GM12873 (cell line): Measurements from ENCODE around the gene PHACTR4.

Experiments used
- TF ChIP-seq, protein P1 (sequence below): IDR thresholded peaks from 2 replicates; pipeline ENCODE4 v1.5.1; 2012; ENCODE audit warnings: low read depth, mild to moderate bottlenecking, moderate library complexity, low read length, control low read depth; ENCODE audit not compliant: insufficient read depth; ENCODE audit errors: missing control alignments

PHACTR4 gene

DNA sequence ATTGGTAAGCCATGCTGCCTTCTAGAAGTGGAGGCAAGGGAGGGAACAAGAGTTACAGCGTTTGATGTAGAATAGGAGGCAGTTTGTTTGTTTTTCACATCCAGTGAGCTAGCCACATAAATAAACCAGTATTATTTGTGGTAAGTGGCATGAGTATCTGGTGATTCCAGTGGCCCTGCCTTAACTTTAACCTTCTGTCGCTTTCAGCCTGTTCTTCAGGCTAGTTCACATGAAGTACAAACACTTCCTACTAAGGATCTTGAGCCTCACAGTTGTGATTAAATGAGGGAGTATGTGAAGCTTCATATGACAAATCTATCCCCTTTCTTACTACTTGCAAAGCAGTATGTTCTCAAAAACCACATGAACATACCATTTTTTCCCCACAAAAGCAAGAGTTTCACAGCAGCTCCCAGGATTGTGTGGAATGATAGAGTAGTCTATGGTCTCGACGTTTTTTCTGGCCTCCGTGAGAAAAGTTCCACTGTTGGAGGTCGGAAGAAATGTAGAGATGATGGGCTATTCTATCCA is 59.5 kb downstream of the PHACTR4 start:
- TF ChIP-seq, protein P1, sequence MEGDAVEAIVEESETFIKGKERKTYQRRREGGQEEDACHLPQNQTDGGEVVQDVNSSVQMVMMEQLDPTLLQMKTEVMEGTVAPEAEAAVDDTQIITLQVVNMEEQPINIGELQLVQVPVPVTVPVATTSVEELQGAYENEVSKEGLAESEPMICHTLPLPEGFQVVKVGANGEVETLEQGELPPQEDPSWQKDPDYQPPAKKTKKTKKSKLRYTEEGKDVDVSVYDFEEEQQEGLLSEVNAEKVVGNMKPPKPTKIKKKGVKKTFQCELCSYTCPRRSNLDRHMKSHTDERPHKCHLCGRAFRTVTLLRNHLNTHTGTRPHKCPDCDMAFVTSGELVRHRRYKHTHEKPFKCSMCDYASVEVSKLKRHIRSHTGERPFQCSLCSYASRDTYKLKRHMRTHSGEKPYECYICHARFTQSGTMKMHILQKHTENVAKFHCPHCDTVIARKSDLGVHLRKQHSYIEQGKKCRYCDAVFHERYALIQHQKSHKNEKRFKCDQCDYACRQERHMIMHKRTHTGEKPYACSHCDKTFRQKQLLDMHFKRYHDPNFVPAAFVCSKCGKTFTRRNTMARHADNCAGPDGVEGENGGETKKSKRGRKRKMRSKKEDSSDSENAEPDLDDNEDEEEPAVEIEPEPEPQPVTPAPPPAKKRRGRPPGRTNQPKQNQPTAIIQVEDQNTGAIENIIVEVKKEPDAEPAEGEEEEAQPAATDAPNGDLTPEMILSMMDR, result no peak

DNA sequence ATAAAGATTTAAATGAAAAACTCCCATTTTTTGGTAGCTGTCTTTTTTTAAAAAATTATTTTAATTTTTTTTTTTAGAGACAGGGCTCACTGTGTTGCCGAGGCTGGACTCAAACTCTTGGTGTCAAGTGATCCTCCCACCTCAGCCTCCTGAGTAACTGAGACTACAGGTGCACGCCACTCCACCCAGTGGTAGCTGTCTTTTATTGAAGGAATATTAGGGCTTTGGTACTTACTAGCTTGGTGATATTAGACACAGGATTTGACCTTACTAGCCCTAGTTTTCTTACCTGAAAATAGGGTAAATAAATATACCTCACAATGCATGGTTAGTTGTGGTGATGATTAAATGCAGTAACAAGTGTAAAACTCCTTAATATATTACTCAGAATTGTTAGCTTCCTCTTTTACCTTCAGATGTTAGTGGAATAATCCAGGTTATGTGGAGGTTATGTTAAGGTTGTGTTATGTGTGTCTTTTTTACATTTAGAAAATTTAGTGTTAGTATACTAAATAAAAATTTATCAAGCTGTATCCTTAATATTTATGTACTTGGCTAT is 66.8 kb downstream of the PHACTR4 start:
- TF ChIP-seq, protein P1, result peak; percentile 27

DNA sequence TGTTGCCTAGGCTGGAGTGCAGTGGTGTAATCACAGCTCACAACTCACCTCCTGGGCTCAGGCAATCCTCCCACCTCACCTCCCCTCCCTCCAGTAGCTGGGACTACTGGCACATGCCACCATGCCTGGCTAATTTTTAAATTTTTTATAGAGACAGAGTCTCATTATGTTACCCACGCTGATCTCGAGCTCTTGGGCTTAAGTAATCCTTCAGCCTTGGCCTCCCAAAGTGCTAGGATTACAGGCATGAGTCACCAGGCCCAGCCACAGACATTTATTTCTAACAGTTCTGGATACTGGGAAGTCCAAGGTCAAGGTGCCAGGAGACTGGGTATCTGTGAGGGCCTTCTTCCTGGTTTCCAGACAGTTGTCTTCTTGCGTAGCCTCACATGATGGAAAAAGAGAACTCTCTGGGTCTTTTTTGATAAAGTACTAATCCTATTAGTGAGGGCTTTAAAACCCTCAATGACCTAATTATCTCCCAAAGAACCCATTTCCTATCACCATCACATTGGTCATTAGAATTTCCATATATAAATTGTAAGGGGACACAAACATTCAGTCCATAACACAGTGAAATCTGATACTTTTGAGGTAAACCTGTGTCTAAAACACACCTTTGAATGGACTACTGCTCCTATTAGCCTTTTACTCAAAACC is 67.9 kb downstream of the PHACTR4 start:
- TF ChIP-seq, protein P1, result no peak

DNA sequence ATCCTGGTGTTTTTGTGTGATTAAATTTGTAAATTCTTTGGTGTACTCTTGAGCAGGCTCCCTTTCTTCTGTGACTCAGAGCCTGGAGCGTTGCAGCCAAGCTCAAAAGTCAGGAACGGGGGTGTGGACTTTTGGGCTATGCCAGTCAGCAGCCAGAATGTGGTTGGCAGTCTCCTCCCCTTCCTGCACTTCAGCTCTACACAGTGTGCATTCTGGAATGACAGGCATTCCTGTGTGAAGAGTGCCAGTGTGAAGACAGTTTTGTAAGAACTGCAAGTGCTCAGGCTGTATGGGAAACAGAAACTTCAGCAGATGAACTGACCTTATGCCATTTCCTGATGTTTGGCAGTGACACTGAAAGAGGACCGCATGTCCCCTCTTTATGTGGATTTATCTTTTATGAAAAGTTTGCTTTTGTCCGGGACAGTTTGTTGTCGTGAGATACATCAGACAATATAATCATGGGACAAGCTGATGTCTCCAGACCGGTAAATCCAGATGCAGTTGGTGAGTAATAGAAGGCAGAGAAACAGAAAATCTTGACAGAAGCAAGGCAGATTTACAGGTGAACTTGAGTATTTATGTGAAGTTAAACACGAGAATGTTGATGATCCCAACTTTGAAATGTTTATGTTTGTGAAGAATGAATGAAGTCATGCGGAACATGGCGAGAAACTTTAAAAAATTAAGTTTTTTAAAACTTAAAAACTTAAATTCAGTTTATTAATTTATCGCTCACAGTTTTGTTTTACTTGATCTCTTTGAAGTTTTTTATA is 68.6 kb downstream of the PHACTR4 start:
- TF ChIP-seq, protein P1, result no peak

DNA sequence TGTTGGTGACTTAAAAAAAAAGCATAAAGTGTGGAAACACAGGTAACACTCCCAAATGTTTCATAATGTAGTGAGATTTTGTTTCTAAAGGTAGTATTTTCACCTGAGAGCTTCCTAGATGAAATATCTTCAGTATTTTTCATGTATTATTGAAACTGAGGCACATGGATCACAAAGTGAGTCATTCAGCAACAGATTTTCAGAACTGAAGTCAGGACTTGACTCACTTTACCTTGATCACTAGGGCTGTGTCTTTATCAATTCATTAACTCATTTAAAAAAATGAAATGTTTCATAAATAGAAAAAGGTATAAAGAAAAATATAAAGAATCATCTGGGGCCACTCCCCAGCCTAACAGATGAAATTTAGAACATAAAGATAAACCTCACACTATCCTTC is 69.8 kb downstream of the PHACTR4 start:
- TF ChIP-seq, protein P1, result no peak

DNA sequence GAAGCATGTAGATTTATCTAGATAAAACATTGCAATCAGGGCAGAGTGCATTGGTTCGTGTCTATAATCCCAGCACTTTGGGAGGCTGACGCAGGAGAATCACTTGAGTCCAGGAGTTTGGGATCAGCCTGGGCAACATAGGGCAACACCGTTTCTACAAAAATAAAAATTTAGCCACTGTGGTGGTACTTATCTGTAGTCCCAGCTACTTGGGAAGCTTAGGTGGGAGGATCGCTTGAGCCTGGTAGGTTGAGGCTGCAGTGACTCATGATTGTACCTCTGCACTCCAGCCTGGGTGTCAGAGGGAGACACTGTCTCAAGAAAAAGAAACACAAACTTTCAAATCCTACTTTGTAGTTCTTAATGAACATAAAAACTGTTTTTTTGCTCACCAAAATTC is 72.1 kb downstream of the PHACTR4 start:
- TF ChIP-seq, protein P1, result no peak

DNA sequence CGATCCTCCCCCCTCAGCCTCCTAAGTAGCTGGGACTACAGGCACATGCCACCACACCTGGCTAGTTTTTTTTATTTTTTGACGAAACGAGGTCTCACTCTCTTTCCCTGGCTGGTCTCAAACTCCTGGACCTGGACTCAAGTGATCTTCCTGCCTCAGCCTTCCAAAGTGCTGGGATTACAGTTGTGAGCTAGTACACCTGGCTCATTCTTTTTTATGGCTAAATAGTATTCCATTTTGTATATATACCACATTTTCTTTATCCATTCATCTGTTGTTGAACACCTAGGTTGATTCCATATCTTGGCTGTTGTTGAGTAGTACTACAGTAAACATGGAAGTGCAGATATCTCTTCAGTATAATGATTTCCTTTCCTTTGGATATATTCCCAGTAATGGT is 74.0 kb downstream of the PHACTR4 start:
- TF ChIP-seq, protein P1, result no peak
